Measurements from ENCODE around the gene DDX24.

GRCh38 chr14:93999573-93999972, 81.4 kb downstream of the DDX24 start:
- TF ChIP-seq CTCF (IDR thresholded peaks at IDR 0.05; ENCODE audit: poor library complexity) (no peak), EZH2phosphoT487 (IDR thresholded peaks at IDR 0.05; ENCODE audit: low read depth, severe bottlenecking, unreplicated experiment) (no peak), EZH2 (IDR thresholded peaks at IDR 0.05; ENCODE audit: borderline replicate concordance) (no peak)
